Choroid plexus epithelial cell (primary cell): ENCODE results near the gene IMMP2L.

ENCODE experiments used
- DNase-seq: peaks from one replicate; pipeline ENCODE4 v3.0.0-alpha.2; 2010; ENCODE audit warnings: low read depth
- H3K4me3 ChIP-seq: 2 replicates; pipeline ENCODE4 v1.5.1; 2011; ENCODE audit warnings: low read depth, mild to moderate bottlenecking, control low read depth, low read length, moderate library complexity
- CTCF ChIP-seq: conservative IDR thresholded peaks from 2 replicates; pipeline ENCODE4 v1.5.1; 2011; ENCODE audit warnings: low read depth, mild to moderate bottlenecking, control low read depth, inconsistent platforms, low read length, moderate library complexity

Gene IMMP2L

DNA sequence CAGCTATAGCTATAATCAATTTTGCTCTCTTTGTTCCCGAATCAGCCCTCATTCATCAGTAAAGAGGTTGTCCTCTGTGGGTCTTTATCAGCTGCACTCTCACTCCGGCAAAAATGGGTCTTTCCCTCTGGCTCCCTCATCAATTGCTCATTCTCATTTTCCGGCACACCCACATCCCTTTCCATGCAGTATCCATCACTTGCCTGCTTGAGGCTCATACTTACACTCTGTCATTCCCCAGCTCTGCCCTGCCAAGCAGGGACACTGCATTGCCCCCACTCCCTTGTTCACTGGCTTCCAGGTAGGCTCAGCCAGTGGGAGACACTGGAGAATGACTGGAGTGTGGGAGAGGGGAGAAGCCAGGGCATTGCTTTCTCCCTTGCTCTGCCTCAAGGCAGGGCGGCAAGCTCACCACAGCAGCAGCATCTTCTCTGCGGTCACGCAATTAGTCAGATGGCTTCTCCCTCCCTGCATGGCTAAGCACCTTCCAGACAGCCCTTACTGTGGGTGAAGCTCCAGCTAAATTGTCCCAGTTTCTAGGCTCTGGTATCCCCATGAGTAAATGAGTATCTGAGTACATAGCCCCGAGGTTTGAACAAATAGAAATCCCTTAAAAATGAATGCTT lies 942.1 kb downstream of the IMMP2L start:
- no peak overlapping the region for H3K4me3 ChIP-seq
- DNase-seq = no peak
- no peak for TF ChIP-seq CTCF
